COLO829 (cell line): ENCODE data around the gene SWSAP1.

ENCODE experiments used
- DNase-seq: peaks from one replicate; pipeline ENCODE4 v3.0.0; 2012; ENCODE audit warnings: low spot score

SWSAP1 gene

GRCh38 chr19:11355160-11356073 lies 19.0 kb upstream of the SWSAP1 start, which contains the start of gene PLPPR2:
PLPPR2 (plus strand) TSS chr19:11355432; CDS start chr19:11357674, 2,242 bp downstream.
- DNase-seq = peak; percentile 94

- no peak for DNase-seq
Measured at GRCh38 chr19:11356074-11356397, 18.4 kb upstream of the SWSAP1 start.

DNA sequence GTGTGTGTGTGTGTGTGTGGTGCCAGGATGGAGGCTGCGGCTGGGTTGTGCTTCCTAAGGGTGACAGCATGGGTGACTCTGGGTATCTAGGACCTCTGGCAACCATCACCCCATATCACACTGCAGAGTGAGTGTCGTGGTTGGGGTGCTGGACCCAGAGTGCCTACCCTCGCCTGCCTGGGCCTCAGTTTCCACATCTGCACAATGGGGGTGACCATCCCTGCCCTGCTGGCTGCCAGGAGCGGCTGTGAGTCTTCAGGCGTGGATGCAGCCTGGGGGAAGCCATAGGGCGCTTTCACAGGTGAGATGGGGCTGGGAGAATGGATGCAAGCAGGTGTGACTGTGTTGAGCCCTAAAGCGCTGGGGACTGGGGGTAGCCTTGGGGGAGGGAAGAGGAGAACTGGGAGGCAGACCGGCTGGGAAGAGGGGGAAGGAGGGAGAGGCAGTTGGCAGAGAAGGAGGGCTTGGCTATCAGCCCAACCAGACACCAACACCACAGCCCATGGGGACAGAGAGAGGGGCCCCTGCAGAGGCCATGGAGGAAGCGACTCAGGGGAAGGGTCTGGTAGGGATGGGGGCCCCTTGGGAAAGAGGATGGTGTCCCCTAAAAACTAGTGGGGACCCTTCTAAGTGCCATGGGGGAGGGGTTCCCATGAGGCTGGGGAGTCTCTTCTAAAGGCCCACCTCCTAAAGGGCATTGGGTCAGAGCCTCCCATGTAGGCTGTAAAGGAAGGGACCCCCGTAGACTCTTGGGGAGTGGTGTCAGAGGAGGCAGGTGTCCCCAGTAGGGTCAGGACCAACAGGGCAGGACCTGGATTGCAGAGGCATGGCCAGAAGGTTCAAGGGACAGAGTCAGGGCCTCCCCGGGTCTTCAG lies 17.6 kb upstream of the SWSAP1 start:
- no peak for DNase-seq

- no peak for DNase-seq
Measured at GRCh38 chr19:11359421-11359820, 15.0 kb upstream of the SWSAP1 start.

DNA sequence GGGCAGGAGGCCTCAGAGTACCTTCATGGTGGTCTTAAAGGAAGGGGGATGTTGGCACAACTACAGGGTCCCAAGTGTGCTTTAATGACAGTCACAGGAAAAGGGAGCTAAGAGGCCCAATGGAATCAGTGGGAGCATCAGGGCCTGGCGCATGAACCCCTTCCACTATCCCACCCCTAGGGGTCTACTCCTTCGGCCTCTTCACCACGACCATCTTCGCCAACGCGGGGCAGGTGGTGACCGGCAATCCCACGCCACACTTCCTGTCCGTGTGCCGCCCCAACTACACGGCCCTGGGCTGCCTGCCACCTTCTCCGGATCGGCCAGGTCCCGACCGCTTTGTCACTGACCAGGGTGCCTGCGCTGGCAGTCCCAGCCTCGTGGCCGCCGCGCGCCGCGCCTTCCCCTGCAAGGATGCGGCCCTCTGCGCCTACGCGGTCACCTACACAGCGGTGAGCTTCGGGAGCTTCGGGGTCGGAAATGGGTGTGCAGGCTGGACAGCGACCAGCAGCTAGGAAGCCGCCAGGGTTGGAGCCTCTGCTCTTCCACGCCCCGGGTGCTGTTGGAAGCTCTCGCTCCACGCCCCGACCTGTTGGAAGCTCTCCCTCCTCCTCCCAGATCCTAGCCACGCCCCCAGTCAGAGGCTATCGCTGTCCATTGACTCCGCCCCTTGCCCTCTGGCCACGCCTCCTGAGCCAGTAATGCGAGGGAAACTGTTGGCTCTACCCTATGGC lies 13.3 kb upstream of the SWSAP1 start:
- no peak for DNase-seq

GRCh38 chr19:11361771-11362731 lies 12.4 kb upstream of the SWSAP1 start:
- DNase-seq = no peak

DNA sequence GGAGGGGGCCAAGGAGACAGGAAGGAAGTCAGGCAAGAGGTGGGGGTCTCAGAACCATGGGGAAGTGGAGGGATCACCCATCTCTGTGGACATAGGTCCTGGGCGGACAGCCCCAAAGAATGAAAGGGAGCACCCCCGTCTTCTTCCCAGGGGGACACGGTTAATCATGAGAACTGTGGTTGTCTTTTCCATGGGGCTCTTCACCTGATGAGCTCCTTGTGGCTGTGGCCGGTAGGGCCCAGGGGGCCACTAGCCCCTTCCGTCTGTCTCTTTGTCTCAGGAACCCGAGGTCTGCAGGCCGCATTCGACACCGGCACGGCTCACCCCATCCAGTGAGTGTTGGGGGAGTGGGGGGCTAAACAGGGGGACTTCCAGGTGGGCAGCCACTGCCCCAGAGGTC lies 10.6 kb upstream of the SWSAP1 start:
- no peak for DNase-seq

- no peak for DNase-seq
Measured at GRCh38 chr19:11364296-11364904, 10.1 kb upstream of the SWSAP1 start.

DNA sequence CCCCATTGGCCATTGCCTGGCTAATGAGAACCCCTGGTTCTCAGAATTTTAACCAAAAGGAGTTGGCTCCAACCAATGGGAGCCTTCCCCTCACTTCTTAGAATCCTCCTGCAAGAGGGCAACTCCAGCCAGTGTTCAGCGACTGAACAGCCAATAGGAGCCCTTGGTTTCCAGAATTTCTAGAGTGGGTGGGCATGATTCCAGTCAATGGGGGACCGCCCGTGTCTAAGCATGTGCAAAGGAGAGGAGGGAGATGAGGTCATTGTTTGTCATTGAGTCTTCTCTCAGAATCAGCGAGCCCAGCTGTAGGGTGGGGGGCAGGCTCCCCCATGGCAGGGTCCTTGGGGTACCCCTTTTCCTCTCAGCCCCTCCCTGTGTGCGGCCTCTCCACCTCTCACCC lies 9.5 kb upstream of the SWSAP1 start:
- DNase-seq = no peak

DNA sequence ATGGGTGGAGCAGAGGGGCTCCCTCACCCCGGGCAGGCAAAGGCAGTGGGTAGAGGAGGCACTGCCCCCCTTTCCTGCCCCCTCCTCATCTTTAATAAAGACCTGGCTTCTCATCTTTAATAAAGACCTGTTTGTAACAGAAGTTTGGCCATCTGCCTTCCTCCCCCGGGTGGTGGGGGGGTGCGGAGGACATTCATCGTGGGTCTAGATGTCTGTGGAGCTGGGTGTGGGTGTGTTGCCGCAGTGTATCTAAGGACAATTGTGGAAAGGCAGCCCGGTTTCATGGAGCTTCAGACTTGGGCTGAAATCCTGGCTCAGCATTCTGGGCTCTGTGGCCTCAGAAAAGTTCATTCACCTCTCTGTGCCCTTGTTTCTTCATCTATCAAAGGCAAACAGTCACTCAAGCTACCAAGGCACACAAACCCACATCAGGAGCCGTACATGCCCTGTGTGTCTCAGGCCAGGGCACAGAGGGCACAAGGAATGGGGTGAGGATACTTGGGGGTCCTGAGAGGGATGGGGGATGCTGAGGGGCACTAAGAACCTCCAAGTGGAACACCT lies 8.8 kb upstream of the SWSAP1 start:
- DNase-seq = no peak

GRCh38 chr19:11367528-11367927 lies 6.9 kb upstream of the SWSAP1 start:
- DNase-seq = no peak

- DNase-seq = no peak
Measured at GRCh38 chr19:11370744-11371143, 3.7 kb upstream of the SWSAP1 start.

GRCh38 chr19:11373166-11373884 lies 1.1 kb upstream of the SWSAP1 start:
- DNase-seq = no peak

DNA sequence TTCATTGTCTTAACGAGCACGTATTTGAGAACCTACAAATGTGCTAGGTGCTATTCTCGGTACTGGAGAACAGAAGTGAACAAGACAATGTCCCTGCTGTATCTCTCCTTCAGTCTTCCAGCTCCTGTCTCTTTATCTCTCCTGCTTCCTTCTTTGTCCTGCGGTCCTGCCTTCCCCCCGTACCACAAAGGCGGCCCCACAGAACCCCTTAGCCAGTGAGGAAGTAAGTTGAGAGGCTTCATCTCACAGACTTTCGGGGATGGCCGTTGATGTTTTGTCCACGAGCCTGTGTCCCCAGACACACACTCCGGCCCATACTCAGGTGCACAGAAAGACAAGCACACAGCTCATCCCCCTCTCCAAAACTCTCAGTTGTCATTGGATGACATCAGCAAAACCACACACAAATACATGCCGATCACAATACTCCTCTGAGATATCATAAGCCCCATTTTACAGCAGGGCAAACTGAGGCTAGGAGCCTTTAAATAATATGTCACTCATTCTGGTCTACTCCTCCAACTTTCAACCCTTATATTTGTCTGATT lies 507 bp upstream of the SWSAP1 start:
- no peak for DNase-seq

GRCh38 chr19:11375143-11375948 lies 880 bp downstream of the SWSAP1 start:
- no peak for DNase-seq

GRCh38 chr19:11377237-11377636 lies 2.8 kb downstream of the SWSAP1 start:
- peak; percentile 74 for DNase-seq

DNA sequence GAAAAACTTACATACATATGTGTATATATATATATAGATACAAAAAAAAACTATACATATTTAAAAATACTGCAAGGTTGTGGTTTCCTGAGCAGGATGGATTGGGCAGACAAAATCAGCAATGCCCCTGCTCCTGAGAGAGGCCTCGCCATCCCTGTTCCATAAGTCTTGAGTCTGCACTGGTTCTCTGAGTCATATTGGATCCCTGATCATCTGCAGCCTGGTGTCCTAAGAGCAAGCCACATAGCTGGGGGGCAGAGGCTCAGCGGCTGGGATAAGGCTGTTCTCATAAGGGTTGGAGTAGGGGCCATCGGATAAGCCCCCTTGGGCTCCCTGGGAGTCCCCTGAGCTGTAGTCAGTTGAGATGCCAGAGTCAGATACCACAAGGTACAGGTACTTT lies 3.3 kb downstream of the SWSAP1 start:
- DNase-seq = no peak
